HCT116 (cell line): ENCODE results near the gene POLR3H. TPM values are rescaled to one million over a fixed set of nuclear protein-coding genes. Genes with fewer than 3 reads are reported as not detected.

Source experiments
- ATAC-seq: fragments of 200-7000 bp; cut with Tn5 transposase; 2 replicates; pipeline ENCODE4 v1.9.1; 2020; ENCODE audit warnings: mild to moderate bottlenecking, moderate library complexity
- BruUV-seq: library from RNA; stranded (reverse); fragments of 400-500 nt; replicated peaks from 2 replicates; lab custom pipeline; 2021; lab: Mats Ljungman, UMichigan
- CTCF ChIA-PET: fragments of 300-600 bp; sonication (Branson Sonifier 250); formaldehyde crosslinking; loops from one replicate; lab custom pipeline; 2021; ENCODE audit warnings: antibody characterized with exemption; lab: Charles Lee
- POLR2A ChIA-PET: fragments of 300-600, 350-600 bp; sonication (Branson Sonifier 250); formaldehyde crosslinking; loops from one replicate; lab custom pipeline; 2021; ENCODE audit warnings: antibody characterized with exemption; lab: Charles Lee
- RAD21 ChIA-PET, 2 experiments: fragments of 300-600 bp; sonication (Branson Sonifier 250); formaldehyde crosslinking; loops; one replicate each; lab custom pipeline; 2023; ENCODE audit warnings: low total read pairs in 2 of 2; ENCODE audit not compliant: uncharacterized antibody in 2 of 2, unreplicated experiment in 2 of 2, low non-redundant PET in 1 of 2; lab: Charles Lee
- DNase-seq: peaks from one replicate; pipeline ENCODE4 v3.0.0-alpha.2; 2010; ENCODE audit warnings: low read depth, low spot score
- H2AFZ ChIP-seq: fragments of 200-600 bp; shearing (Covaris generic), sonication (generic); 2 replicates; pipeline ENCODE4 v1.6.1; 2017; ENCODE audit warnings: low read depth, mixed run types, mixed read lengths, antibody characterized with exemption, low read length; ENCODE audit not compliant: poor library complexity, severe bottlenecking
- H3K27ac ChIP-seq: 2 replicates; pipeline ENCODE4 v1.5.1; 2012; ENCODE audit warnings: low read depth, low read length
- H3K27me3 ChIP-seq: fragments of 200-600 bp; sonication (generic); 2 replicates; pipeline ENCODE4 v1.6.1; 2016; ENCODE audit warnings: mixed run types, low read length, mixed read lengths; ENCODE audit not compliant: insufficient read depth
- H3K36me3 ChIP-seq, 2 experiments: fragments of 200-500 bp in 1 of 2; fragments of 200-600 bp in 1 of 2; sonication (Bioruptor generic) in 1 of 2; sonication (generic) in 1 of 2; 2 replicates each; pipeline versions ENCODE4 v1.5.1 to v1.6.1; 2014 to 2016; ENCODE audit warnings: low read length in 2 of 2, inconsistent platforms in 1 of 2, mixed read lengths in 1 of 2, mixed run types in 1 of 2; ENCODE audit not compliant: insufficient read depth in 2 of 2, control insufficient read depth in 1 of 2
- H3K4me1 ChIP-seq, 2 experiments: fragments of 200-600 bp in 1 of 2; sonication (generic) in 1 of 2; 2 replicates each; pipeline versions ENCODE4 v1.5.1 to v1.6.1; 2012 to 2017; ENCODE audit warnings: low read length in 2 of 2, inconsistent platforms in 1 of 2, mild to moderate bottlenecking in 1 of 2, mixed read lengths in 1 of 2, mixed run types in 1 of 2, moderate library complexity in 1 of 2; ENCODE audit not compliant: insufficient read depth in 2 of 2, control insufficient read depth in 1 of 2
- H3K4me2 ChIP-seq: fragments of 200-600 bp; sonication (generic); 2 replicates; pipeline ENCODE4 v1.6.1; 2017; ENCODE audit warnings: mixed run types, low read length, mixed read lengths
- H3K4me3 ChIP-seq, 2 experiments: fragments of 200-600 bp in 1 of 2; sonication (generic) in 1 of 2; replicated peaks in 1 of 2; 2 replicates each; pipeline ENCODE4 v1.5.1; 2011 to 2016; ENCODE audit warnings: low read length in 2 of 2, control low read depth in 1 of 2, low read depth in 1 of 2, mild to moderate bottlenecking in 1 of 2, mixed read lengths in 1 of 2, mixed run types in 1 of 2
- H3K79me2 ChIP-seq: fragments of 200-600 bp; sonication (generic); 2 replicates; pipeline ENCODE4 v1.6.1; 2017; ENCODE audit warnings: mild to moderate bottlenecking, mixed run types, low read length, moderate library complexity, mixed read lengths; ENCODE audit not compliant: insufficient read depth
- H3K9ac ChIP-seq: fragments of 200-600 bp; sonication (generic); 2 replicates; pipeline ENCODE4 v1.6.1; 2016; ENCODE audit warnings: low read length, mixed read lengths
- H3K9me2 ChIP-seq: fragments of 200-600 bp; sonication (generic), shearing (Covaris generic); 2 replicates; pipeline ENCODE4 v1.6.1; 2017; ENCODE audit warnings: mixed run types, mild to moderate bottlenecking, moderate library complexity; ENCODE audit not compliant: insufficient read depth
- H3K9me3 ChIP-seq, 2 experiments: fragments of 200-500 bp in 1 of 2; fragments of 200-600 bp in 1 of 2; sonication (Bioruptor generic) in 1 of 2; sonication (generic) in 1 of 2; 2 replicates each; pipeline ENCODE4 v1.6.1; 2014 to 2017; ENCODE audit warnings: low read length in 2 of 2, mixed read lengths in 2 of 2, inconsistent platforms in 1 of 2, low read depth in 1 of 2, mild to moderate bottlenecking in 1 of 2, mixed run types in 1 of 2, moderate library complexity in 1 of 2; ENCODE audit not compliant: control insufficient read depth in 1 of 2, insufficient read depth in 1 of 2
- H4K20me1 ChIP-seq: fragments of 200-600 bp; sonication (generic), shearing (Covaris generic); 2 replicates; pipeline ENCODE4 v1.6.1; 2017; ENCODE audit warnings: mixed run types, mild to moderate bottlenecking, moderate library complexity; ENCODE audit not compliant: insufficient read depth
- CEBPB ChIP-seq: IDR thresholded peaks from 2 replicates; pipeline ENCODE4 v1.6.1; 2012; ENCODE audit warnings: low read depth
- CTCF ChIP-seq, 3 experiments: fragments of 200-600 bp in 1 of 3; sonication (generic) in 1 of 3; IDR thresholded peaks in 2 of 3; conservative IDR thresholded peaks in 1 of 3; 2 replicates each; pipeline ENCODE4 v1.5.1; 2012 to 2017; ENCODE audit warnings: low read depth in 2 of 3, low read length in 2 of 3, antibody characterized with exemption in 1 of 3, borderline replicate concordance in 1 of 3, control low read depth in 1 of 3, mild to moderate bottlenecking in 1 of 3, mixed read lengths in 1 of 3, mixed run types in 1 of 3, moderate library complexity in 1 of 3; ENCODE audit not compliant: insufficient read depth in 1 of 3
- ELF1 ChIP-seq: IDR thresholded peaks from 2 replicates; pipeline ENCODE4 v1.6.1; 2012; ENCODE audit warnings: low read depth, borderline replicate concordance
- EZH2 ChIP-seq: fragments of 200-600 bp; sonication (generic); IDR thresholded peaks from 2 replicates; pipeline ENCODE4 v1.6.1; 2017; ENCODE audit warnings: antibody characterized with exemption, mixed run types
- EZH2phosphoT487 ChIP-seq: fragments of 200-600 bp; IDR thresholded peaks from 2 replicates; pipeline ENCODE4 v1.6.1; 2018; ENCODE audit warnings: antibody characterized with exemption, borderline replicate concordance
- FOSL1 ChIP-seq: IDR thresholded peaks from 2 replicates; pipeline ENCODE4 v1.6.1; 2012; ENCODE audit warnings: low read depth
- POLR2A ChIP-seq: IDR thresholded peaks from 2 replicates; pipeline ENCODE4 v1.7.0; 2011; ENCODE audit warnings: borderline replicate concordance; ENCODE audit not compliant: insufficient read depth, insufficient read length; ENCODE audit errors: extremely low read depth
- RAD21 ChIP-seq: IDR thresholded peaks from 2 replicates; pipeline ENCODE4 v1.6.1; 2012; ENCODE audit warnings: low read depth, mild to moderate bottlenecking
- SIN3A ChIP-seq: IDR thresholded peaks from 2 replicates; pipeline ENCODE4 v1.6.1; 2012; ENCODE audit warnings: low read depth
- SRF ChIP-seq: IDR thresholded peaks from 2 replicates; pipeline ENCODE4 v1.6.1; 2012; ENCODE audit warnings: low read depth
- TCF7L2 ChIP-seq: IDR thresholded peaks from 2 replicates; pipeline ENCODE4 v1.7.0; 2011; ENCODE audit warnings: borderline replicate concordance, inconsistent platforms; ENCODE audit not compliant: insufficient read depth, insufficient read length; ENCODE audit errors: extremely low read depth
- YY1 ChIP-seq: IDR thresholded peaks from 2 replicates; pipeline ENCODE4 v1.6.1; 2011; ENCODE audit warnings: low read length, low read depth, moderate library complexity, mild to moderate bottlenecking; ENCODE audit not compliant: insufficient replicate concordance; ENCODE audit errors: extremely low read depth
- ZBTB33 ChIP-seq: IDR thresholded peaks from 2 replicates; pipeline ENCODE4 v1.6.1; 2011; ENCODE audit warnings: mild to moderate bottlenecking, low read length, moderate library complexity; ENCODE audit not compliant: insufficient replicate concordance; ENCODE audit errors: extremely low read depth
- ZNF274 ChIP-seq: fragments of 200-500 bp; sonication (Bioruptor generic); IDR thresholded peaks from 2 replicates; pipeline ENCODE4 v1.6.1; 2014; ENCODE audit warnings: mild to moderate bottlenecking, low read depth, low read length, inconsistent platforms
- intact Hi-C: fragments of 100-400 bp; cut with micrococcal nuclease; formaldehyde crosslinking; loops from 2 replicates; pipeline ENCODE4 v1.10.0; 2022
- total RNA-seq: library from RNA; stranded (reverse); gene quantifications from one replicate; pipeline ENCODE4 v1.2.1, GENCODE V29; 2021; ENCODE audit not compliant: unreplicated experiment

Gene POLR3H
- total RNA-seq, 1 experiment from 2014 or later: 62.1 TPM

DNA sequence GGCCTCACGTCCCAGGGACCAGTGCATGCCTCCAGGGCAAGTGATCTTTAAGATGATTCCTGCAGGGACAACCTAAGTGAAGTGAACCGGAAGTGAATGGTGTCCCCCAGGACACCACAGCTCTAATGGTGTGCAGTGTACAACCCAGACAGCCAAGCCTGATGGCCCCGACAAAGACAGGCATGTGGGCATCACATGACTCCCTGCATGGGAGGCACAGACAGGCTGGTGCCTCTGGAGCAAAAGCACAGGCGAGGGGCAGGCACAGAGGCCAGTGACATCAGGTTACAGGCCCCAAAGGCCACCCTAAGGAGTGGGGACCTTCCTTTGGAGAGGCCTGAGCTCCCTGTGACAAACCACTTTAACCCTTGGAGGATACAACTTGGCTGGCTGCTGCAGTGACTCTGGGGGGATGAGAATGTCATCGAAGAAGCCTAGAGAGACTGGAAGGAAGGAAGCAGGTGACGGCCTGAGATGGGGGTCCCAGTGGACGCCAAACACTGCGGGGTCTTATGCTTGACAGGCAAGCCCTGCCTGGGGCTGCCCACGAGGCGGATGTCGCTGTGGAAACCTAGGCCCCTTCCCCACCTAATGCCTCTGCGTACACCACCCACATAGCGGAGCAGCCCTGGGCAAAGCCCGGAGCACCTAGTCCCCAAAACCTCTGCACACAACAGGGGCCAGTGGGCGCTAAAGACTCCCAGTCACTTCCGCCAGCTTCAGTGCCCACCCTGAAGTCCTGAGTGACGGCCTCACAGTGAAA lies 12.4 kb downstream of the POLR3H start:
- ChIA-PET POLR2A (no interaction called here), CTCF (no interaction called here), RAD21 (no interaction called here)
- H3K36me3 ChIP-seq: peaks cover 45 to 65% of the 10 kb centered on the region in 2 experiments; a peak in 3 of 4 replicates
- no peak for ATAC-seq
- BruUV-seq: no TSS peak
- H3K4me2 ChIP-seq: no peak overlapping the region
- peaks cover 2% of the 10 kb centered on the region; the same call in 1 of the 2 replicates for H4K20me1 ChIP-seq
- no peak overlapping the region for H2AFZ ChIP-seq
- no peak overlapping the region for H3K9ac ChIP-seq
- no peak overlapping the region for H3K27ac ChIP-seq
- no peaks in the 10 kb centered on the region for H3K27me3 ChIP-seq
- intact Hi-C loops: no loop called here
- no peak for TF ChIP-seq FOSL1
- TF ChIP-seq ZBTB33: no peak
- no peak for TF ChIP-seq YY1
- no peak for TF ChIP-seq EZH2phosphoT487
- no peak for TF ChIP-seq SIN3A
- TF ChIP-seq CTCF (IDR thresholded peaks at IDR 0.05 in 2 of 3, conservative IDR thresholded peaks at IDR 0.05 in 1 of 3; ENCODE audit: borderline replicate concordance in 1 of 3, insufficient read depth in 1 of 3, low read depth in 2 of 3, low read length in 2 of 3): no peak
- TF ChIP-seq SRF: no peak
- no peak for TF ChIP-seq EZH2
- no peak for TF ChIP-seq ELF1
- no peak for TF ChIP-seq ZNF274
- no peak for TF ChIP-seq TCF7L2
- TF ChIP-seq CEBPB: no peak
- TF ChIP-seq POLR2A: no peak
- no peak for TF ChIP-seq RAD21
- no peaks in the 10 kb centered on the region for H3K9me2 ChIP-seq
- H3K4me1 ChIP-seq: no peaks in the 10 kb centered on the region
- H3K79me2 ChIP-seq: peaks cover 57% of the 10 kb centered on the region
- H3K4me3 ChIP-seq: no peak overlapping the region
- no peaks in the 10 kb centered on the region for H3K9me3 ChIP-seq
- DNase-seq: no peak
